Natural killer cell (primary cell): ENCODE data around the gene L1TD1. TPM values are rescaled to one million over a fixed set of nuclear protein-coding genes. Genes with fewer than 3 reads are reported as not detected.

ENCODE experiments used
- ATAC-seq, 3 donors: fragments of 150-1000 bp in 2 of 3; fragments of 200-7000 bp in 1 of 3; cut with Tn5 transposase; 1 replicate in 1 of 3; 2 replicates in 2 of 3; pipeline ENCODE4 v1.10.0; 2021; ENCODE audit warnings: mild to moderate bottlenecking in 2 of 3, moderate library complexity in 2 of 3
- DNase-seq, 2 donors: peaks; one replicate each; pipeline versions ENCODE4 v3.0.0 to v3.0.0-alpha.2; 2013 to 2021; ENCODE audit warnings: mixed read lengths in 1 of 2
- H3K27ac ChIP-seq: one replicate; pipeline ENCODE4 v1.5.1; 2013; ENCODE audit warnings: mild to moderate bottlenecking, low read length
- H3K27me3 ChIP-seq: one replicate; pipeline ENCODE4 v1.6.1; 2013; ENCODE audit warnings: low read length; ENCODE audit not compliant: control insufficient read depth, insufficient read depth
- H3K36me3 ChIP-seq: one replicate; pipeline ENCODE4 v1.6.1; 2013; ENCODE audit warnings: low read length; ENCODE audit not compliant: control insufficient read depth, insufficient read depth
- H3K4me1 ChIP-seq: one replicate; pipeline ENCODE4 v1.6.1; 2013; ENCODE audit warnings: low read length; ENCODE audit not compliant: control insufficient read depth, insufficient read depth
- H3K4me3 ChIP-seq: one replicate; pipeline ENCODE4 v1.5.1; 2013; ENCODE audit warnings: low read length
- H3K9me3 ChIP-seq: one replicate; pipeline ENCODE4 v1.6.1; 2013; ENCODE audit warnings: low read length; ENCODE audit not compliant: control insufficient read depth, insufficient read depth
- H3K27ac Mint-ChIP-seq, 2 donors: one replicate each; pipeline ENCODE4 v1.8.0; 2022; ENCODE audit warnings: mild to moderate bottlenecking in 2 of 2, mixed read lengths in 2 of 2, moderate library complexity in 1 of 2
- H3K27me3 Mint-ChIP-seq, 2 donors: one replicate each; pipeline ENCODE4 v1.8.0; 2022; ENCODE audit warnings: low read depth in 2 of 2, mixed read lengths in 2 of 2
- H3K36me3 Mint-ChIP-seq: one replicate; pipeline ENCODE4 v1.8.0; 2022; ENCODE audit warnings: mixed read lengths
- H3K4me1 Mint-ChIP-seq, 2 donors: one replicate each; pipeline ENCODE4 v1.8.0; 2022; ENCODE audit warnings: mixed read lengths in 2 of 2
- H3K4me3 Mint-ChIP-seq: one replicate; pipeline ENCODE4 v1.8.0; 2022; ENCODE audit warnings: mild to moderate bottlenecking, moderate library complexity, mixed read lengths
- H3K9me3 Mint-ChIP-seq, 2 donors: one replicate each; pipeline ENCODE4 v1.8.0; 2022; ENCODE audit warnings: mixed read lengths in 2 of 2
- WGBS: methylation state at CpG from one replicate; pipeline ENCODE4 v1.1.7; 2013; ENCODE audit warnings: missing lambda C conversion rate; ENCODE audit not compliant: insufficient coverage; 5-methylcytosine and 5-hydroxymethylcytosine counted together
- intact Hi-C: fragments of 100-400 bp; cut with micrococcal nuclease; formaldehyde crosslinking; loops from one replicate; pipeline ENCODE4 v1.14.2; 2022
- total RNA-seq, 4 donors: library from RNA; stranded (reverse); fragments of 120-200 nt in 1 of 4; gene quantifications; one replicate each; pipeline versions ENCODE4 v1.2.3 to v1.2.4, GENCODE V29; 2013 to 2022
- TF ChIP-seq, protein P1 (sequence below): fragments of 200-600 bp; IDR thresholded peaks from one replicate; pipeline ENCODE4 v1.8.0; 2022; ENCODE audit warnings: antibody characterized with exemption

Gene L1TD1
- total RNA-seq, 3 donors from 2014 or later (not counting 1 experiment from before 2014, with no cell fraction given) = 0.35 TPM; not detected in 2

DNA sequence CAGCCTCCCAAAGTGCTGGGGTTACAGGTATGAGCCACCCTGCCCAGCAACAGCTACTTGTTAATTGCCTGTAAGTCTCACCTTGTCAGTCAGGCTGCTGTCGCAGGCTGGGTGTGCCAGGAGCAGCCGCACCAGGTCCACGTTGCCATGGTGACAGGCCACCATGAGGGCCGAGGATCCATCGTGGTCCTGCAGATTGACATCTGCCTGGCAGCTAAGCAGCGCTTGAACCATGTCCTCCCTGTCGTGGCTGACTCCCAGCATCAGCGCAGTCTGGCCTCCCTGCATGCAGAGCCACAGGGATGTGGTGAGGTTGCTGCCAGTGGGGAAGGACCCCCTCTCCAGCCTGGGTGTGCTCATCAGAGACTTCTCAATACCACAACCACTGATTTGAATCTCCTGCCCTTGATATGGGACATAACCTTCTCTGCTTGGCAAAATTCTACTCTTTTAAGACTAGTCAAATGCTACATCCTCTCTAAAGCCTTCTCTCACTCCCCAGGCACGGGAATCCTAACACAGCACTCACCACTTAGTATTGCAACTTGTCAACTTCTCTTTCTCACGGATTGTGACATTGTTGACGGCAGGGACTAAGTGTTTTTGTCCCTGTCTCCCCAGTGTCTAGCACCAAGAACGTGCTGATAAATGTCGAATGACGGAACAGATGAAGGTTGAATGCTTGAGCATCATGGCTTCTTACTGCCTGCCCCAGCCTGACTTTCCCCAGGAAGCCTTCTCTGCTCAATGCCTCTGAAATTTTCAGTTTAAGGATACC, 52.9 kb downstream of the L1TD1 start:
- TF ChIP-seq, protein P1, sequence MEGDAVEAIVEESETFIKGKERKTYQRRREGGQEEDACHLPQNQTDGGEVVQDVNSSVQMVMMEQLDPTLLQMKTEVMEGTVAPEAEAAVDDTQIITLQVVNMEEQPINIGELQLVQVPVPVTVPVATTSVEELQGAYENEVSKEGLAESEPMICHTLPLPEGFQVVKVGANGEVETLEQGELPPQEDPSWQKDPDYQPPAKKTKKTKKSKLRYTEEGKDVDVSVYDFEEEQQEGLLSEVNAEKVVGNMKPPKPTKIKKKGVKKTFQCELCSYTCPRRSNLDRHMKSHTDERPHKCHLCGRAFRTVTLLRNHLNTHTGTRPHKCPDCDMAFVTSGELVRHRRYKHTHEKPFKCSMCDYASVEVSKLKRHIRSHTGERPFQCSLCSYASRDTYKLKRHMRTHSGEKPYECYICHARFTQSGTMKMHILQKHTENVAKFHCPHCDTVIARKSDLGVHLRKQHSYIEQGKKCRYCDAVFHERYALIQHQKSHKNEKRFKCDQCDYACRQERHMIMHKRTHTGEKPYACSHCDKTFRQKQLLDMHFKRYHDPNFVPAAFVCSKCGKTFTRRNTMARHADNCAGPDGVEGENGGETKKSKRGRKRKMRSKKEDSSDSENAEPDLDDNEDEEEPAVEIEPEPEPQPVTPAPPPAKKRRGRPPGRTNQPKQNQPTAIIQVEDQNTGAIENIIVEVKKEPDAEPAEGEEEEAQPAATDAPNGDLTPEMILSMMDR = no peak
- Mint-ChIP-seq H3K27me3 (no peaks in the 10 kb centered on the region), H3K27ac (no peak overlapping the region), H3K36me3 (no peaks in the 10 kb centered on the region), H3K4me1 (no peaks in the 10 kb centered on the region), H3K9me3 (no peaks in the 10 kb centered on the region), H3K4me3 (no peak overlapping the region)
- no peaks in the 10 kb centered on the region for H3K36me3 ChIP-seq
- no peaks in the 10 kb centered on the region for H3K27me3 ChIP-seq
- 82% methylated on average over 14 of the region's 14 CpGs for WGBS
- H3K9me3 ChIP-seq = no peaks in the 10 kb centered on the region
- H3K27ac ChIP-seq = no peak overlapping the region
- H3K4me3 ChIP-seq = no peak overlapping the region
- intact Hi-C loops = no loop called here
- DNase-seq (no peak), ATAC-seq (no peak)
- H3K4me1 ChIP-seq = no peaks in the 10 kb centered on the region

GRCh38 chr1:62250126-62250726, 55.6 kb downstream of the L1TD1 start:
- no peaks in the 10 kb centered on the region for H3K27me3 ChIP-seq
- ATAC-seq (no peak), DNase-seq (no peak)
- Mint-ChIP-seq H3K27me3 (no peaks in the 10 kb centered on the region), H3K9me3 (no peaks in the 10 kb centered on the region), H3K36me3 (no peaks in the 10 kb centered on the region), H3K4me3 (no peak overlapping the region), H3K4me1 (no peaks in the 10 kb centered on the region), H3K27ac (no peak overlapping the region)
- no peaks in the 10 kb centered on the region for H3K9me3 ChIP-seq
- H3K4me3 ChIP-seq = no peak overlapping the region
- intact Hi-C loops = no loop called here
- TF ChIP-seq, protein P1 = no peak
- WGBS = 60% methylated on average over 10 of the region's 10 CpGs
- H3K27ac ChIP-seq = no peak overlapping the region
- H3K4me1 ChIP-seq = no peaks in the 10 kb centered on the region
- H3K36me3 ChIP-seq = no peaks in the 10 kb centered on the region

DNA sequence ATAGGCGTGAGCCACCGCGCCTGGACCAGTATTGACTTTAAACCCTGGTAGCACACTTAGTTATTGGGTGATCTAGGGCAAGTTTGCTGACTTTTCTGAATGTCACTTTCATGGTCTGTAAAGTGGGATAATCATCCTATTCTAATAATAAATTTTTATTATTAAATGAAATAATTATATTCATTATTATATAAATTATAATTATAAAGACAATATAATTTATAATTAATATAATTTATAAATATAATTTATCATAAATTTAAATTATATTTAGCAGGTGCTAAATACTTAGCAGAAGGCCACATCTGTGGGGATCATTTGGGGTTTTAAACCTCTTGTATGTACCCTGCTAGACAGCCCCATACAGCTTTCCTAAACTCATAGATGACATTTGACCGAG, 64.9 kb downstream of the L1TD1 start:
- intact Hi-C loops = no loop called here
- Histone ChIP-seq H3K4me1 (no peaks in the 10 kb centered on the region), H3K27ac (no peak overlapping the region), H3K4me3 (no peak overlapping the region), H3K9me3 (no peaks in the 10 kb centered on the region), H3K27me3 (no peaks in the 10 kb centered on the region), H3K36me3 (no peaks in the 10 kb centered on the region)
- H3K9me3 Mint-ChIP-seq = no peaks in the 10 kb centered on the region
- TF ChIP-seq, protein P1 = no peak
- H3K27ac Mint-ChIP-seq = no peak overlapping the region
- no peak for ATAC-seq
- no peaks in the 10 kb centered on the region for H3K4me1 Mint-ChIP-seq
- 97% methylated on average over 4 of the region's 4 CpGs for WGBS
- H3K36me3 Mint-ChIP-seq = no peaks in the 10 kb centered on the region
- no peak overlapping the region for H3K4me3 Mint-ChIP-seq
- H3K27me3 Mint-ChIP-seq = peaks cover 17 to 29% of the 10 kb centered on the region in 2 donors
- DNase-seq = no peak
